ENCODE data around the gene MTRFR. TPM values are rescaled to one million over a fixed set of nuclear protein-coding genes. Genes with fewer than 3 reads are reported as not detected.

Gene MTRFR
- total RNA-seq, 2 experiments from 2014 or later, result 28.4 to 28.8 TPM

GRCh38 chr12:123278101-123278627 is 44.9 kb downstream of the MTRFR start:
- peak; percentile 46 for DNase-seq
- H3K36me3 Mint-ChIP-seq, result no peaks in the 10 kb centered on the region
- H3K27me3 Mint-ChIP-seq, result no peaks in the 10 kb centered on the region
- POLR2A ChIA-PET, result interaction anchor here (0.6 to 1.1 kb wide), 4 partner anchors 85 to 1219 kb away, joined by 3 to 8 read pairs (median 4); partner anchors contain the start of gene SBNO1
- H3K4me1 Mint-ChIP-seq (ENCODE audit: low read depth), result peaks cover 6% of the 10 kb centered on the region
- CTCF ChIA-PET, result interaction anchor here (1.3 kb wide), 1 partner anchor 40 kb away, joined by 7 read pairs; no protein-coding TSS in a partner anchor
- H3K9me3 Mint-ChIP-seq, result no peaks in the 10 kb centered on the region
- peak overlapping the region; percentile 69 for H3K27ac Mint-ChIP-seq
- intact Hi-C loops (cut with micrococcal nuclease), result loop anchor here (2.0 kb wide), 1 partner anchor 87 kb away; the partner anchor contains the start of gene SBNO1
- H3K4me3 Mint-ChIP-seq, result no peak overlapping the region

- CTCF ChIA-PET, result interaction anchor here (1.0 kb wide), 1 partner anchor 11 kb away, joined by 3 read pairs; no protein-coding TSS in a partner anchor
- no peaks in the 10 kb centered on the region for H3K9me3 Mint-ChIP-seq
- peaks cover 6% of the 10 kb centered on the region for H3K4me1 Mint-ChIP-seq (ENCODE audit: low read depth)
- no peak overlapping the region for H3K27ac Mint-ChIP-seq
- DNase-seq, result no peak
- POLR2A ChIA-PET, result no interaction called here
- no peak overlapping the region for H3K4me3 Mint-ChIP-seq
- no peaks in the 10 kb centered on the region for H3K36me3 Mint-ChIP-seq
- H3K27me3 Mint-ChIP-seq, result no peaks in the 10 kb centered on the region
- intact Hi-C loops (cut with micrococcal nuclease), result no loop called here
Observed at GRCh38 chr12:123280971-123281370, 47.7 kb downstream of the MTRFR start.

- Mint-ChIP-seq H3K27ac (no peak overlapping the region), H3K27me3 (no peaks in the 10 kb centered on the region), H3K36me3 (no peaks in the 10 kb centered on the region), H3K9me3 (no peaks in the 10 kb centered on the region), H3K4me3 (no peak overlapping the region), H3K4me1 (ENCODE audit: low read depth) (peaks cover 6% of the 10 kb centered on the region)
- intact Hi-C loops (cut with micrococcal nuclease), result no loop called here
- DNase-seq, result no peak
- ChIA-PET POLR2A (interaction anchor here (0.6 kb wide), 1 partner anchor 16 kb away, joined by 4 read pairs; no protein-coding TSS in a partner anchor), CTCF (interaction anchor here (1.4 kb wide), 1 partner anchor 239 kb away, joined by 4 read pairs; no protein-coding TSS in a partner anchor)
Observed at GRCh38 chr12:123282111-123282510, 48.9 kb downstream of the MTRFR start.

GRCh38 chr12:123283461-123283860 is 50.2 kb downstream of the MTRFR start:
- Mint-ChIP-seq H3K27ac (no peak overlapping the region), H3K4me1 (ENCODE audit: low read depth) (peaks cover under 1% of the 10 kb centered on the region), H3K9me3 (no peaks in the 10 kb centered on the region), H3K4me3 (no peak overlapping the region), H3K36me3 (no peaks in the 10 kb centered on the region), H3K27me3 (no peaks in the 10 kb centered on the region)
- CTCF ChIA-PET, result interaction anchor here (0.9 kb wide), 1 partner anchor 10 kb away, joined by 3 read pairs; no protein-coding TSS in a partner anchor
- intact Hi-C loops (cut with micrococcal nuclease), result no loop called here
- DNase-seq, result no peak
- POLR2A ChIA-PET, result no interaction called here

GRCh38 chr12:123284669-123285068 is 51.4 kb downstream of the MTRFR start:
- H3K36me3 Mint-ChIP-seq, result no peaks in the 10 kb centered on the region
- intact Hi-C loops (cut with micrococcal nuclease), result no loop called here
- H3K27ac Mint-ChIP-seq, result no peak overlapping the region
- no peak for DNase-seq
- no peaks in the 10 kb centered on the region for H3K9me3 Mint-ChIP-seq
- POLR2A ChIA-PET, result no interaction called here
- no peaks in the 10 kb centered on the region for H3K27me3 Mint-ChIP-seq
- no peak overlapping the region for H3K4me3 Mint-ChIP-seq
- H3K4me1 Mint-ChIP-seq (ENCODE audit: low read depth), result no peaks in the 10 kb centered on the region
- CTCF ChIA-PET, result interaction anchor here (1.2 kb wide), 1 partner anchor 44 kb away, joined by 5 read pairs; no protein-coding TSS in a partner anchor

GRCh38 chr12:123286652-123287373 is 53.6 kb downstream of the MTRFR start:
- DNase-seq, result no peak
- intact Hi-C loops (cut with micrococcal nuclease), result no loop called here
- Mint-ChIP-seq H3K9me3 (no peaks in the 10 kb centered on the region), H3K4me3 (no peak overlapping the region), H3K27me3 (no peaks in the 10 kb centered on the region), H3K36me3 (peaks cover 2% of the 10 kb centered on the region), H3K27ac (peak overlapping the region; percentile 30), H3K4me1 (ENCODE audit: low read depth) (no peaks in the 10 kb centered on the region)
- CTCF ChIA-PET, result no interaction called here
- POLR2A ChIA-PET, result no interaction called here

- Mint-ChIP-seq H3K27me3 (no peaks in the 10 kb centered on the region), H3K27ac (no peak overlapping the region), H3K36me3 (peaks cover 10% of the 10 kb centered on the region), H3K4me1 (ENCODE audit: low read depth) (no peaks in the 10 kb centered on the region), H3K4me3 (no peak overlapping the region), H3K9me3 (no peaks in the 10 kb centered on the region)
- ChIA-PET POLR2A (no interaction called here), CTCF (no interaction called here)
- intact Hi-C loops (cut with micrococcal nuclease), result no loop called here
- DNase-seq, result no peak
Observed at GRCh38 chr12:123288751-123289346, 55.6 kb downstream of the MTRFR start.

GRCh38 chr12:123289911-123290310 is 56.7 kb downstream of the MTRFR start:
- intact Hi-C loops (cut with micrococcal nuclease), result no loop called here
- Mint-ChIP-seq H3K4me3 (no peak overlapping the region), H3K27me3 (no peaks in the 10 kb centered on the region), H3K27ac (no peak overlapping the region), H3K4me1 (ENCODE audit: low read depth) (no peaks in the 10 kb centered on the region), H3K36me3 (peaks cover 16% of the 10 kb centered on the region), H3K9me3 (no peaks in the 10 kb centered on the region)
- CTCF ChIA-PET, result no interaction called here
- no peak for DNase-seq
- POLR2A ChIA-PET, result no interaction called here

- CTCF ChIA-PET, result no interaction called here
- POLR2A ChIA-PET, result interaction anchor here (1.2 kb wide), 1 partner anchor 12 kb away, joined by 3 read pairs; no protein-coding TSS in a partner anchor
- DNase-seq, result no peak
- no peaks in the 10 kb centered on the region for H3K27me3 Mint-ChIP-seq
- H3K4me3 Mint-ChIP-seq, result no peak overlapping the region
- H3K9me3 Mint-ChIP-seq, result no peaks in the 10 kb centered on the region
- peaks cover 29% of the 10 kb centered on the region for H3K36me3 Mint-ChIP-seq
- no peak overlapping the region for H3K27ac Mint-ChIP-seq
- intact Hi-C loops (cut with micrococcal nuclease), result no loop called here
- no peaks in the 10 kb centered on the region for H3K4me1 Mint-ChIP-seq (ENCODE audit: low read depth)
Observed at GRCh38 chr12:123293178-123293760, 60.0 kb downstream of the MTRFR start.

GRCh38 chr12:123305136-123305535 is 71.9 kb downstream of the MTRFR start:
- ChIA-PET POLR2A (interaction anchor here (1.1 kb wide), 1 partner anchor 11 kb away, joined by 3 read pairs; no protein-coding TSS in a partner anchor), CTCF (interaction anchor here (0.7 to 1.3 kb wide), 2 partner anchors 61 to 276 kb away, joined by 3 to 4 read pairs; no protein-coding TSS in a partner anchor)
- no peaks in the 10 kb centered on the region for H3K4me1 Mint-ChIP-seq (ENCODE audit: low read depth)
- H3K9me3 Mint-ChIP-seq, result no peaks in the 10 kb centered on the region
- peaks cover 33% of the 10 kb centered on the region for H3K36me3 Mint-ChIP-seq
- H3K27ac Mint-ChIP-seq, result no peak overlapping the region
- no peaks in the 10 kb centered on the region for H3K27me3 Mint-ChIP-seq
- no peak for DNase-seq
- intact Hi-C loops (cut with micrococcal nuclease), result no loop called here
- H3K4me3 Mint-ChIP-seq, result no peak overlapping the region

GRCh38 chr12:123306200-123306599 is 73.0 kb downstream of the MTRFR start:
- Mint-ChIP-seq H3K4me1 (ENCODE audit: low read depth) (no peaks in the 10 kb centered on the region), H3K4me3 (no peak overlapping the region), H3K27me3 (no peaks in the 10 kb centered on the region), H3K9me3 (no peaks in the 10 kb centered on the region), H3K36me3 (peaks cover 32% of the 10 kb centered on the region), H3K27ac (no peak overlapping the region)
- no peak for DNase-seq
- CTCF ChIA-PET, result no interaction called here
- POLR2A ChIA-PET, result no interaction called here
- intact Hi-C loops (cut with micrococcal nuclease), result no loop called here

Data from activated CD4-positive, alpha-beta memory T cell treated with anti-CD3 and anti-CD28 coated beads for 36 hours (primary cell).